ENCODE data around the gene AKAP6. TPM values are rescaled to one million over a fixed set of nuclear protein-coding genes. Genes with fewer than 3 reads are reported as not detected.

Gene AKAP6
- total RNA-seq, 1 experiment from 2014 or later: 1.9 TPM

- H3K4me1 ChIP-seq (ENCODE audit: control insufficient read depth in 1 of 2, insufficient read depth in 2 of 2, low read length in 2 of 2): peaks cover 0 to 7% of the 10 kb centered on the region in 2 experiments; a peak in 2 of 4 replicates
- H3K9me2 ChIP-seq (ENCODE audit: insufficient read depth): 0 out of 2 replicates have a peak, but pooled peaks cover 4% of the 10 kb centered on the region
- H2AFZ ChIP-seq (ENCODE audit: low read depth, low read length, poor library complexity, severe bottlenecking): no peak overlapping the region
- ChIA-PET CTCF (interaction anchor here (1.2 kb wide), 1 partner anchor 121 kb away, joined by 3 read pairs; no protein-coding TSS in a partner anchor), POLR2A (no interaction called here), RAD21 (ENCODE audit: low non-redundant PET in 1 of 2, low total read pairs in 2 of 2, uncharacterized antibody in 2 of 2, unreplicated experiment in 2 of 2) (no interaction called here)
- H3K9me3 ChIP-seq (ENCODE audit: control insufficient read depth in 1 of 2, insufficient read depth in 1 of 2, low read depth in 1 of 2, low read length in 2 of 2): no peaks in the 10 kb centered on the region
- BruUV-seq (replicated peaks): no TSS peak
- intact Hi-C loops (cut with micrococcal nuclease): no loop called here
- H3K4me3 ChIP-seq (replicated peaks in 1 of 2; ENCODE audit: low read depth in 1 of 2, low read length in 2 of 2): no peak overlapping the region
- H3K36me3 ChIP-seq (ENCODE audit: control insufficient read depth in 1 of 2, insufficient read depth in 2 of 2, low read length in 2 of 2): no peaks in the 10 kb centered on the region
- DNase-seq (ENCODE audit: low read depth, low spot score) (no peak), ATAC-seq (no peak)
- H3K79me2 ChIP-seq (ENCODE audit: insufficient read depth, low read length): no peaks in the 10 kb centered on the region
- H3K9ac ChIP-seq (ENCODE audit: low read length): no peak overlapping the region
- TF ChIP-seq ELF1 (IDR thresholded peaks at IDR 0.05; ENCODE audit: borderline replicate concordance, low read depth): no peak
- no peak for TF ChIP-seq EGR1 (IDR thresholded peaks at IDR 0.05; ENCODE audit: low read depth)
- TF ChIP-seq SIN3A (IDR thresholded peaks at IDR 0.05; ENCODE audit: low read depth): no peak
- TF ChIP-seq, protein P1, sequence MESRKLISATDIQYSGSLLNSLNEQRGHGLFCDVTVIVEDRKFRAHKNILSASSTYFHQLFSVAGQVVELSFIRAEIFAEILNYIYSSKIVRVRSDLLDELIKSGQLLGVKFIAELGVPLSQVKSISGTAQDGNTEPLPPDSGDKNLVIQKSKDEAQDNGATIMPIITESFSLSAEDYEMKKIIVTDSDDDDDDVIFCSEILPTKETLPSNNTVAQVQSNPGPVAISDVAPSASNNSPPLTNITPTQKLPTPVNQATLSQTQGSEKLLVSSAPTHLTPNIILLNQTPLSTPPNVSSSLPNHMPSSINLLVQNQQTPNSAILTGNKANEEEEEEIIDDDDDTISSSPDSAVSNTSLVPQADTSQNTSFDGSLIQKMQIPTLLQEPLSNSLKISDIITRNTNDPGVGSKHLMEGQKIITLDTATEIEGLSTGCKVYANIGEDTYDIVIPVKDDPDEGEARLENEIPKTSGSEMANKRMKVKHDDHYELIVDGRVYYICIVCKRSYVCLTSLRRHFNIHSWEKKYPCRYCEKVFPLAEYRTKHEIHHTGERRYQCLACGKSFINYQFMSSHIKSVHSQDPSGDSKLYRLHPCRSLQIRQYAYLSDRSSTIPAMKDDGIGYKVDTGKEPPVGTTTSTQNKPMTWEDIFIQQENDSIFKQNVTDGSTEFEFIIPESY (IDR thresholded peaks at IDR 0.05; ENCODE audit: extremely low read depth, insufficient replicate concordance, low read length): no peak
- TF ChIP-seq, protein P2, sequence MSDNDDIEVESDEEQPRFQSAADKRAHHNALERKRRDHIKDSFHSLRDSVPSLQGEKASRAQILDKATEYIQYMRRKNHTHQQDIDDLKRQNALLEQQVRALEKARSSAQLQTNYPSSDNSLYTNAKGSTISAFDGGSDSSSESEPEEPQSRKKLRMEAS (IDR thresholded peaks at IDR 0.05): no peak
- no peak for TF ChIP-seq EZH2 (IDR thresholded peaks at IDR 0.05)
- TF ChIP-seq, protein P3, sequence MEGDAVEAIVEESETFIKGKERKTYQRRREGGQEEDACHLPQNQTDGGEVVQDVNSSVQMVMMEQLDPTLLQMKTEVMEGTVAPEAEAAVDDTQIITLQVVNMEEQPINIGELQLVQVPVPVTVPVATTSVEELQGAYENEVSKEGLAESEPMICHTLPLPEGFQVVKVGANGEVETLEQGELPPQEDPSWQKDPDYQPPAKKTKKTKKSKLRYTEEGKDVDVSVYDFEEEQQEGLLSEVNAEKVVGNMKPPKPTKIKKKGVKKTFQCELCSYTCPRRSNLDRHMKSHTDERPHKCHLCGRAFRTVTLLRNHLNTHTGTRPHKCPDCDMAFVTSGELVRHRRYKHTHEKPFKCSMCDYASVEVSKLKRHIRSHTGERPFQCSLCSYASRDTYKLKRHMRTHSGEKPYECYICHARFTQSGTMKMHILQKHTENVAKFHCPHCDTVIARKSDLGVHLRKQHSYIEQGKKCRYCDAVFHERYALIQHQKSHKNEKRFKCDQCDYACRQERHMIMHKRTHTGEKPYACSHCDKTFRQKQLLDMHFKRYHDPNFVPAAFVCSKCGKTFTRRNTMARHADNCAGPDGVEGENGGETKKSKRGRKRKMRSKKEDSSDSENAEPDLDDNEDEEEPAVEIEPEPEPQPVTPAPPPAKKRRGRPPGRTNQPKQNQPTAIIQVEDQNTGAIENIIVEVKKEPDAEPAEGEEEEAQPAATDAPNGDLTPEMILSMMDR (IDR thresholded peaks at IDR 0.05 in 2 of 3, conservative IDR thresholded peaks at IDR 0.05 in 1 of 3; ENCODE audit: borderline replicate concordance in 1 of 3, insufficient read depth in 1 of 3, low read depth in 2 of 3, low read length in 2 of 3): no peak
- TF ChIP-seq ZNF274 (IDR thresholded peaks at IDR 0.05; ENCODE audit: low read depth, low read length): no peak
- no peak for TF ChIP-seq SP1 (IDR thresholded peaks at IDR 0.05; ENCODE audit: low read depth)
- no peak for TF ChIP-seq CEBPB (IDR thresholded peaks at IDR 0.05; ENCODE audit: low read depth)
- no peak for TF ChIP-seq POLR2AphosphoS5 (IDR thresholded peaks at IDR 0.05; ENCODE audit: low read depth, low read length)
- TF ChIP-seq TCF7L2 (IDR thresholded peaks at IDR 0.05; ENCODE audit: borderline replicate concordance, extremely low read depth, insufficient read depth, insufficient read length): no peak
- TF ChIP-seq ZFX (IDR thresholded peaks at IDR 0.05): no peak
- TF ChIP-seq EZH2phosphoT487 (IDR thresholded peaks at IDR 0.05; ENCODE audit: borderline replicate concordance): no peak
- TF ChIP-seq CBX3 (IDR thresholded peaks at IDR 0.05; ENCODE audit: low read depth): no peak
- TF ChIP-seq POLR2A (IDR thresholded peaks at IDR 0.05; ENCODE audit: borderline replicate concordance, extremely low read depth, insufficient read depth, insufficient read length): no peak
- H3K4me2 ChIP-seq (ENCODE audit: low read length): no peak overlapping the region
- no peak overlapping the region for H3K27ac ChIP-seq (ENCODE audit: low read depth, low read length)
- no peaks in the 10 kb centered on the region for H4K20me1 ChIP-seq (ENCODE audit: insufficient read depth)
- H3K27me3 ChIP-seq (ENCODE audit: insufficient read depth, low read length): no peaks in the 10 kb centered on the region
Observed at GRCh38 chr14:32375663-32376062, 46.6 kb downstream of the AKAP6 start.
